Measurements from ENCODE around the gene COQ6.
"Not testable (repeated sequence)": the region's sequence is repeated elsewhere in the genome, so short reads cannot be mapped to it uniquely, and the experiment has no call there.

COQ6 gene

GRCh38 chr14:73949752-73950734 lies at the start of gene COQ6, which contains the start of gene FAM161B:
COQ6 (plus strand) TSS chr14:73950302; CDS start chr14:73950333, 31 bp downstream.
FAM161B (minus strand) TSS chr14:73950094; CDS start chr14:73950026, 68 bp downstream.
- DNase-seq (ENCODE audit: low read depth): peak; percentile 84

- no peak for DNase-seq (ENCODE audit: low read depth)
These were observed 47.1 kb upstream of the COQ6 start for GRCh38 chr14:73903028-73903427.

GRCh38 chr14:73909681-73910080 lies 40.4 kb upstream of the COQ6 start:
- no peak for DNase-seq (ENCODE audit: low read depth)

- no peak for DNase-seq (ENCODE audit: low read depth)
These were observed 36.8 kb upstream of the COQ6 start for GRCh38 chr14:73913256-73913655.

GRCh38 chr14:73916324-73916723 lies 33.8 kb upstream of the COQ6 start:
- no peak for DNase-seq (ENCODE audit: low read depth)

- DNase-seq (ENCODE audit: low read depth): not testable (repeated sequence)
These were observed 30.6 kb upstream of the COQ6 start for GRCh38 chr14:73919457-73919856.

- no peak for DNase-seq (ENCODE audit: low read depth)
These were observed 25.8 kb upstream of the COQ6 start for GRCh38 chr14:73924337-73924736.

- DNase-seq (ENCODE audit: low read depth): no peak
These were observed 14.4 kb upstream of the COQ6 start for GRCh38 chr14:73935666-73936065.

- no peak for DNase-seq (ENCODE audit: low read depth)
These were observed 13.6 kb upstream of the COQ6 start for GRCh38 chr14:73936548-73936947.

- DNase-seq (ENCODE audit: low read depth): no peak
These were observed 13.1 kb upstream of the COQ6 start for GRCh38 chr14:73937012-73937411.

GRCh38 chr14:73942180-73942579 lies 7.9 kb upstream of the COQ6 start:
- no peak for DNase-seq (ENCODE audit: low read depth)

GRCh38 chr14:73943083-73943482 lies 7.0 kb upstream of the COQ6 start:
- no peak for DNase-seq (ENCODE audit: low read depth)

GRCh38 chr14:73944432-73945158 lies 5.5 kb upstream of the COQ6 start:
- no peak for DNase-seq (ENCODE audit: low read depth)

GRCh38 chr14:73945159-73945670 lies 4.9 kb upstream of the COQ6 start:
- no peak for DNase-seq (ENCODE audit: low read depth)

GRCh38 chr14:73953731-73954130 lies 3.6 kb downstream of the COQ6 start:
- DNase-seq (ENCODE audit: low read depth): no peak

- no peak for DNase-seq (ENCODE audit: low read depth)
These were observed 5.6 kb downstream of the COQ6 start for GRCh38 chr14:73955674-73956073.

- DNase-seq (ENCODE audit: low read depth): no peak
These were observed 8.5 kb downstream of the COQ6 start for GRCh38 chr14:73958591-73958990.

- DNase-seq (ENCODE audit: low read depth): no peak
These were observed 11.1 kb downstream of the COQ6 start for GRCh38 chr14:73961192-73961591.

GRCh38 chr14:73965216-73965615 lies 15.1 kb downstream of the COQ6 start:
- no peak for DNase-seq (ENCODE audit: low read depth)

- no peak for DNase-seq (ENCODE audit: low read depth)
These were observed 18.8 kb downstream of the COQ6 start for GRCh38 chr14:73968885-73969284.

- no peak for DNase-seq (ENCODE audit: low read depth)
These were observed 23.4 kb downstream of the COQ6 start for GRCh38 chr14:73973497-73973896.

- DNase-seq (ENCODE audit: low read depth): no peak
These were observed 26.0 kb downstream of the COQ6 start for GRCh38 chr14:73976125-73976524.

GRCh38 chr14:73977896-73978295 lies 27.8 kb downstream of the COQ6 start:
- no peak for DNase-seq (ENCODE audit: low read depth)
